Activated T-cell treated with anti-CD3 and anti-CD28 coated beads for 4 hours (primary cell): Measurements from ENCODE around the gene KCTD14.
A peak's percentile ranks its signal among the peaks of the same experiment; 100 is the strongest.
"Not testable (repeated sequence)": the region's sequence is repeated elsewhere in the genome, so short reads cannot be mapped to it uniquely, and the experiment has no call there.

Experiments used
- DNase-seq: peaks from one replicate; pipeline ENCODE4 v3.0.0-alpha.2; 2020

The KCTD14 gene

DNA sequence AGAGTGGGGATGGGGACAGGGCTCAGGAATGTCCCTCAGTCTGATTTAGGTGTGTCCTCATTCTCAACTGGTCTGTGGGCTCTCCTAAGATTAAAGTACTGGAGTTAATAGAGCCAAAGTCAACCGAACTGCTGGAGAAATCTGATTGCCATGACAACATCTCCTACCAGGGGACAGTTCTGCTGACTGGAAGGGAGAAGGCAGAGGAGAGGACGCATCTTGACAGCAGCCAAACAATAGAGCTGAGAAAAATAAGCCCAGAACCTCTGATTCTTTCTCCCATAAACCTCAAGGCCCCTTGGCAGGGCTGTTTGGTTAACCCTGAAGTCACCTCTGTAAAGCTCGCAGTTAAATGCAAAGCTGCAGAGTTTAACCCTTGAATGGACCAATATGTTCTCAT lies 2.8 kb downstream of the KCTD14 start:
- no peak for DNase-seq

DNA sequence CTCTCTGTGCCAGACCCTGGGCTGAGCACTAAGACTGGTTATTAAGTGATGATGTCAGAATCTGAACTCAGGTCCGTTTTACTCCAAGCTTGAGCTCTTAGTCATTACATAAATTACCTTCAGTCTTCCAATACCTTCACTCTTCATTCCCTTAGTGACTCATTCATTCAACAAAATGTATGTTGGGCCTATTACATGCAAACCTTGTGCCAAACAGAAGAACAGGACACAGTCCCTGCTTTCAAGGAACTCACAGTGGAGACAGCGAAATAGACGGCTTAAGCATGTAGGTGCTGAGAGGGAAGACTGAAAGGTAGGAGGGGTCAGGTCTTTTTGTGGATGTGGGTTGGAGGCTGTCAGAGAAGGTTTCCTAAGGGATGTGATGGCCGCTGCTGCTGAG lies 3.3 kb downstream of the KCTD14 start:
- DNase-seq: no peak

DNA sequence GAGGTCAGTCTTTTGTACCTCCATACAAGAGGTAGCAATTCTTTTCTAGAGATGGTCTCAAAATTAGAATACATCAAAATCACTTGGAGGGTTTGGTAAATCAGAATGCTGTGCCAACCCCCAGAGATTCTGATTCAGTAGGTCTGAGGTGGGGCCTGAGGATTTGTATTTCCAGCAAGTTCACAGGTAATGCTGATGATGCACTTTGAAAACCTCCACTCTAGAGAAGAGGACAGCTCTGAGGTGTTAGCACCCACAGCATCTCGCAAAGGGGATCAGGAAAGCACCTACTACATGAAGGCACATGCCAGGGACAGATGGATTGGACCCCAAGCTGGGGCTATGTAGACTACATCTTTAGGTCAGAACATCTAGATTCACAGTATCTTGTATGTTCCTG lies 7.2 kb downstream of the KCTD14 start:
- DNase-seq: no peak

DNA sequence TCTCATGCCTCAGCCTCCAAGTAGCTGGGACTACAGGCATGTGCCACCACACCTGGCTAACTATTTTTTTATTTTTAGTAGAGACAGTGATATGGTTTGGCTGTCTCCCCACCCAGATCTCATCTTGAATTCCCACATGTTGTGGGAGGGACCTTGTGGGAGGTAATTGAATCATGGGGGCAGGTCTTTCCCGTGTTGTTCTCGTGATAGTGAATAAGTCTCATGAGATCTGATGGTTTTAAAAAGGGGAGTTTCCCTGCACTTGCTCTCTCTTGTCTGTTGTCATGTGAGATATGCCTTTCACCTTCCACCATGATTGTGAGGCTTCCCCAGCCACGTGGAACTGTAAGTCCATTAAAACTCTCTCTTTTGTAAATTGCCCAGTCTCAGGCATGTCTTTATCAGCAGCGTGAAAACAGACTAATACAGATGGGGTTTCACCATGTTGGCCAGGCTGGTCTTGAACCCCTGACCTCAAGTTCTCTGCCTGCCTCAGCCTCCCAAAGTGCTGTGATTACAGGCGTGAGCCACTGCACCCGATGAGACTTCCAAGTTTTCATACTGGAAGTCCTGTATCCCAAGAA lies 8.0 kb downstream of the KCTD14 start:
- not testable (repeated sequence) for DNase-seq

DNA sequence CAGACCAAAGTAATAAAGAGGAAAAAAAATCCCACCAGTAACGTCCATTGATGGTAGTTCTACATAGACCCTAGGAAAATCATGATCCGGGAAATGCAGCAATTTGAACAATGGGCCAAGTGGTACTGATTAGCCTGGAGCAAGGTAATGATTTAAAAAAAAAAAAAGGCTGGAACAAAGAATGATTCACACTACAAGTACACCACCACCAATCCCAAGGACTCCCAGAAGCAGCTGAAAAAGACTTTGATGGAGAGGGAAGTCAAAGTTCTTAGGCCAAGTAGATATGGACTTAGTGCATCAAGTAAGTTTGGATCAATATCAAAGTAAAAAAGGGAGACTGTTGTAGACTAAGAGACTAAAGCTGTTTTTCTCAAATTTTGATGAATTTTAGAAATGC lies 11.8 kb downstream of the KCTD14 start:
- no peak for DNase-seq

DNA sequence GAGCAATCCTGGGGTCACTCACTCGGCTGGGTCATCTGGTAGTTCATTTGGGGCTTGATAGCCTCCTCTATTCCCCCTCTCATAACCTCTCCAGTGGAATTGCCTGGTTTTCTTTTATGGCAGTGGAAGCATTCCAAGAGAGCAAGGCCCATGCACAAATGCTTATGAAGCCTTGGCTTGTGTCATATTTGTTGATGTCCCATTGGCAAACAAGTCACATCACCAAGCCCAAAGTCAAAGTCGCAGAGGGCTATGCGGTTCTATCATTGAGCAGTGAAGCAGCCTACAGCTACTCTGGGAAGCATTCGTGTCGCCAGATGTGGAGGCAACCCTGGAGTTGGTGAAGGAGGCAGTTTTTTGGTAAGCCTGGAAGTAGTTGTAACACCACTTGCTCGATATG lies 12.3 kb downstream of the KCTD14 start:
- no peak for DNase-seq

DNA sequence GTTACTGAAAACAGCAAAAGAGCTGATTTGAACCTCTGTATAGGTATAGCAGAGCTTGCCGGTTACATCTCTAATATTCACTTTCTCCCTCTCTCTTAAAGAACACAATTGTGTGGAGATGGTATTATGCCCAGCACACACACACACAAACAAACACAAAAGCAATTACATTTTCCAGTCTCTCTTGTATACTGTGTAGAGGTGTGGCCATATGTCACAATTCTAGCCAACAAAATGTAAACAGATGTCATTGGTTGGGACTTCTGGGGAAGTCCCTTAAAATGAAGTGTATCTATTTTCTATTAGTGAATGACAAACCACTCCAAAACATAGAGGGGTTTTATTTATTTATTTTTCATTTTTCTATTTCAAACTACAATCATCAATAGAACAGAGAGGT lies 12.8 kb downstream of the KCTD14 start:
- no peak for DNase-seq

DNA sequence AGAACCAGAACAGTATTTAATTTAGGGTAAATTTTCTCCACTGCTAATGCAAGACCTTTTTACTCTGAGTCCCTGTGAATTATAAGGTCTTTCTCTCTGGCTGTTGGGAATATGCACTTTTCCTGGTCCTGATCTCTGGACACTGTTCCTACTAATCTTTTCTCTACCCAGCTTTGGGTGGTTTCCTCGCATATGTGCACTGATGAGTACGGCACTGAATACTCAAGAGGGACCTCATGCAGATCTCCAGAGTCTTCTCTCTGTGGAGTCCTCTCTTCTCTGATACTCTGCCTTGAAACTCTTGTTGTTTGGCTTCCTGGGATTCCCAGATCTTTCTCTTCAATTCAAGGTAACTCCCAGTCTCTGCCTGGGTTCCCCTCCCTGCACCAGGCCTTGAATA lies 14.0 kb downstream of the KCTD14 start:
- no peak for DNase-seq

DNA sequence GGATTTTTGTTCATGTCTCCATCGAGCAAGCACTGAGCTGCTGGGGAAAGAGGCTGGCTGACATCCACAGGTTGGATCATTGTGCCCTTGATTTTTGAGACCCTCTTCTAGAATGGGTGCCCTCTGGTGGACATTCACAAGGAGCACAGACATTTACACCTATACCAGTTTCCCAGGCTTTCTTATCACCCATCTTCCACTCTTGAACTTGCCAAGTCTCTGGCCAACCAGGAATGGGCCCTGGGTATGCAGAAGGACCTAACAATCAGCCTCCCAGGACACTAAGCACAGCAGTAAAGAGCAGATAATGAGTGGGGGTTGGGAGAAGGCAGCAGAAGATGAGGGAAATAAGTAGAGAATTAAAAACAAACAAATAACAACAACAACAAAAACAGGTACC lies 22.9 kb downstream of the KCTD14 start:
- DNase-seq: peak; percentile 21

DNA sequence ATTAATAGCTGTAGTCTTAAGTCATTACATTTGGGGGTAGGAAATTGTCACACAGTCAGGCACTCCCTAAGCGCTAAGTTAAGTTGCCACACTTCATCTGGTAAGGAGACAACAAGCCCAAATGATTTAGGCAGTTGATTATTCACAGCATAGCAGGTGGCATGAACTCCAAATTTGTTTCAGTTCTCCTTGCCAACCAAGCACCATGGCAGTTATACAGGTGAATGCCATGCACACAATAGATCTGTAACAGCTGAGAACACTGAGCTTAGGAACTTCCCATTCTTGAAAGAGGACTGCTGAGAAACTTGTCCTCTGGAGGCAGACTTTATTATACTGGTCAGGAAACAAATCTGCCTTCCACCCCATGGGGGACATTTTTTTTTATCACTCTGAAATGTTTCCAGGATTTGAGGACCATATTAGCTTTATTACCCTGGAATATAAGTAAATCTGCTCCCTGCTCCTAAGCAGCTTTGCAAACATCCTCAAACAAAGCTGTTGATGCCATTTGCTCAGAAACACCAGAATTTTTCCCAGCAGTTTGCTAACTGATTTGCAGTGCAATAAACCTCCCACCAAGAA lies 23.5 kb downstream of the KCTD14 start:
- no peak for DNase-seq

DNA sequence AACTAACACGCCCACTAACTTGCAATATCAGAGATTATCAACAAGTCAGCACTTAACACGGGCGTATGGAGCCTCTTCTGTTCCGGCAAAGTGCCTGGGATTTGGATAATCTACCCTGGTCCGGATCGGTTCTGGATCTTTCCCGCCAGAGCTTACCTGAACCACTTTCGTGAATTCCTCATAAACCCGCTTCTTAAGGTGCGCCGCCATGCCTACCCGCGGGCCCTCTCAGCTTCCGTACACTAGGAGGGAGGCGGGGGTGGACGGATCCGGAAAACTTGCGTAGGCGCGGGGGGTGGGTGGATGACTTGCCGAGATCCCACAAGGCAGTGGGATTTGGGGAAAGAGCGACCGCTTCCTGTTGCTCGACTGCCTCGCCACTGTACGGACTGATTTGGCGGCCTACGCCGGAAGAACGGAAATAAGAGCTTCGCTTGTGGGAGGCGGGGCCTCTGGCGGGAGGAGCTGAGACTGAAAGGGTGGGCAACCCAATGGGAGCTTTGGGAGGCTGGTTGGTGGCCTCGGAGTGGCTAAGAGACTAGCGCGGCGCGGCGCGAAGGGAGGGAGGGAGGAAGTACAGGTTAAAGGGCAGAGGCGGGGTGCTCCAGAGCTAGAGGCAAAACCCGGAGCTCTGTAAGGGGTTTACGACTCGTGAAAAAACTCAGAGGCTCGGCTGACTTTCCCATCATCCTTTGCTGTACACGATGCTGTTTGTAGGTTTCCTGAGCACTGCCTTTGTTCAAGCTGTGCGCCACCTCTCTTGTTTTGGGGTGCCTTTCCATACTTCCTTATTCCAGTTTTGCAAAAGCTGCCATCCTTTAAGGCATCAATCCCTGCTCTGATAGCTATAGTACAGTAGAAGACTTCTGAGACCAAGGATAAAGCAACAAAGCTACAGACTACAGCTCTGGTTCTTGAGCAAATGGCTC lies 28.4 kb downstream of the KCTD14 start, which contains the start of gene INTS4:
Gene INTS4, minus strand, starts transcription at position 235 of the 929 bp plus-strand sequence. Its CDS starts 25 bp downstream, at position 210.
- DNase-seq: peak; percentile 97

DNA sequence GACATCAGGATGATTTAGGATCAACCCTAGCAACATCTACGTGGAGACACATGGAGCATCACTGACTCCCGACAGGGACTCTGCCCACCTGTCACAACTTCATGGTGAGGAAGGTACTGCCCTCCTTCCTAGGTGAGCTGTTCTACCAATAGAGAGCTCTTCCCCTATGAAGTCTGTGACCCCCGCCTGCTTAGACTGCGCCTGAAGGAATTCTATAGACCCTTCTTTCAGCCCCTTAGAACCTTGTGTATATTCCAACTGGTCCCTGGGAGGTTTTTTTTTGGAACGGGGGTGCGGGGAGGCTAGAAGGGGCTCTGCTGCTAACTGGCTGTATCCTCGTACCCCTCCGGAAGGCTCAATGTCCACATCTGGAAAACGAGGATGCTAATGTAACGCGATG lies 29.2 kb downstream of the KCTD14 start:
- DNase-seq: no peak

DNA sequence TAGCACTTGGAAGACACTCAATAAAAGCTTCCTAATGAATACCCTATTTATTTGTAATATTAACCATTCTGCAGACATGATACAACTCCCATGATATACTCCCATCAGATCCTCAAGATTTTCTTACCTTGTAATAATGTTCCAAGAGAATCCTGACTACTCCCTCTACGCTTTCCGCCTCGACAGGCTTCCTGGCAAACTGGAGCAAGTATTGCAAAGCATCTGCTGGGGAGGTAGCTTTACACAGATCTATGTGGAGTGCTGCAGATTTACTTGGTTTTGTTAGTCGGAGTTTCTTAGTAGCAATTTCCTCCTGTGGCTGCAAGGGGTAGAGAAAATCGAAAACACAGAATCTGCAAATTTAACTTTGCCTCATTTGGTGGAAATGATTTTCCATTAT lies 32.1 kb downstream of the KCTD14 start:
- DNase-seq: no peak

DNA sequence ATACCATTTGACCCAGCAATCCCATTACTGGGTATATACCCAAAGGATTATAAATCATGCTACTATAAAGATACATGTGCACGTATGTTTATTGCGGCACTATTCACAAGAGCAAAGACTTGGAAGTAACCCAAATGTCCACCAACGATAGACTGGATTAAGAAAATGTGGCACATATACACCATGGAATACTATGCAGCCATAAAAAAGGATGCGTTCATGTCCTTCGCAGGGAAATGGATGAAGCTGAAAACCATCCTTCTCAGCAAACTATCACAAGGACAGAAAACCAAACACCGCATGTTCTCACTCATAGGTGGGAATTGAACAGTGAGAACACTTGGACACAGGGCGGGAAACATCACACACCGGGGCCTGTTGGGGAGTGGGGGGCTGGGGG lies 36.6 kb downstream of the KCTD14 start:
- DNase-seq: not testable (repeated sequence)

DNA sequence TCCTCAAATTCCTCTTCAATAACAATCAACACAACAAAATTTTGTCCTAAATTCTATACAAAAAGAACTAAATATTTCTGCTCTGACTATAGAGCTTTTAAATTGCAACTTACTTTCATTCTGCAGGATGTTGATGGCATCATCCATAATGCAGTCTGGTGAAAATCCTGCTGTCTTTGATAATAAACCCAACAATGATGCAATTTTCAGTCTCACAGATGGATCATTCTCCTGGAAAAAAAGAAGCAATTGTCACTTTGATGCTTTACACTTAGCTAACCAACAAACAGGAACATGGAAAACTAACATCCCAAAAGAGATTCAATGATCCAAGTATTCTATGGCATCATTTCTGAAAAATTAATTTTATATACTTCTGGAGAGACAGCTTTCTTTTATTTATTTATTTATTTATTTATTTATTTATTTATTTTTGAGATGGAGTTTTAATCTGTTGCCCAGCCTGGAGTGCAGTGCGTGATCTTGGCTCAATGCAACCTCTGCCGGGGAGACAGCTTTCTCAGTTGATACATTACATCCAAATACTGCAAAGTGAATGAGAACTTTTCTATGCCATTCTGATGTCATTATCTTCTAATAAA lies 41.6 kb downstream of the KCTD14 start:
- no peak for DNase-seq

DNA sequence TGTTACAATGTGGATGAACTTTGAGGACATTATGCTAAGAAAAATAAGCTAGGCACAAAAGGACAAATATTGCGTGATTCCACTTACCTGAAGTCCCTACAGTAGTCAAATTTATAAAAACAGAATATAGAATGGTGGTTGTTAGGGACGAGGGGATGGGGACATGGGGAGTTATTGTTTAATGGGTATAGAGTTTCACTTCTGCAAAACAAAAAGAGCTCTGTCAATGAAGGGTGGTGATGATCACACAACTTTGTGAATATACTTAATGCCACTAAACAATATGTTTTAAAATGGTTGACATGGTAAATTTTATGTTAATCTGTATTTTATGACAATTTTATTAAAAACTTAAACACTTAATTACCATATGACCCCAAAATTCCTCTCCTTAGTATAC lies 54.7 kb downstream of the KCTD14 start:
- no peak for DNase-seq

DNA sequence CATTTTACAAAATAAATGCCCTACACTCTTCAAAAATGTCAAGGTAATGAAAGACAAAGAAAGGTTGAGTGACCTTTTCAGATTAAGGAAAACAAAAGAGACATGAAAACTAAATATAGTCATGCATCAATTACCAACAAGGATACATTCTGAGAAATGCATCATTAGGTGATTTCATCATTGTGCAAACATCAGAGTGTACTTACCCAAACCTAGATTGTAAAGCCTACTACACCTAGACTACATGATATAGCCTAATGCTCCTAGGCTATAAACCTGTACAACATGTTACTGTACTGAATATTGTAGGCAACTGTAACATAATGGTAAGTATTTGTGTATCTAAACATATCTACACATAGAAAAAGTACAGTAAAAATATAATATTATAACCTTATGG lies 55.3 kb downstream of the KCTD14 start:
- no peak for DNase-seq

DNA sequence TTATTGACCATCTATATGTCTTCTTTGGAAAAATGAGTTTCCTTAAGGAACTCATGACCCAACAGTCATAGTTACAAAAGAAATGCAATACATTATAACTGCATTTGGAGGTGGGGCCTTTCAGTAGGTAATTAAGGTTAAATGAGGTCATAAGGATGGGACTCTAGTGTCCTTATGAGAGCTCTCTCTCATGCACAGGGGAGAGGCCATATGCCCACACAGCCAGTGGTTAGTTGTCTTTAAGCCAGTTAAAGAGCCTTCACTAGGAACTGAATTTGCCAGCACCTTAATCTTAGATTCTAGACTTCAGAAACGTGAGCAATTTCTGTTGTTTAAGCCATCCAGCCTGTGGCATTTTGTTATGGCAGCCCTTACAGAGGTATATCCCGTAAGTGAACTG lies 56.0 kb downstream of the KCTD14 start:
- DNase-seq: no peak

DNA sequence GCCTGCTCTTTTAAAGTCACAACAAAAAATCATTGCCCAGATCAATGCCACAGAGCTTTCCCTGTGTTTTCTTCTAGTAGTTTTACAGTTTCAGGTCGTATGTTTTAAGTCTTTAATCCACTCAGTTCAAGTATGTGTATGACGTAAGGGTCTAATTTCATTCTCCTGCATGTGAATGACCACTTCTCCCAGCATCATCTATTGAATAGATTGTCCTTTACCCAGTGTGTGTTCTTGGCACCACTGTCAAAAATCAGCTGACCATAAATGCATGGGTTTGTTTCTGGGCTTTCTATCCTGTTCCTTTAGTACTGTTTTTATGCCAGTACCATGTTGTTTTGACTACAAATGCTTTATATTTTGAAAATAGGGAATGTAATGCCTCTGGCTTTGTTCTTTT lies 56.7 kb downstream of the KCTD14 start:
- no peak for DNase-seq
